ENCODE data around the gene P4HA2. TPM values are rescaled to one million over a fixed set of nuclear protein-coding genes. Genes with fewer than 3 reads are reported as not detected.

Gene P4HA2
- total and polyA plus RNA-seq, 2 of the 8 experiments (the other 6 are each of a cell fraction or from before 2014, with no cell fraction given): 7.4 to 9.3 TPM

- TF ChIP-seq TAF7 (optimal IDR thresholded peaks at IDR 0.05; ENCODE audit: borderline replicate concordance, low read depth, low read length): no peak
Measured at GRCh38 chr5:132274050-132274792, 46.6 kb upstream of the P4HA2 start (continued).

Data from H1 (cell line).